Duodenal mucosa (tissue), 2 donors: Measurements from ENCODE around the gene SLC1A3.

Source experiments
- H3K27ac ChIP-seq: one replicate; pipeline ENCODE4 v1.7.0; 2013; ENCODE audit warnings: low read depth, low read length
- H3K27me3 ChIP-seq, 2 donors: one replicate each; pipeline ENCODE4 v1.7.0; 2013; ENCODE audit warnings: low read length in 2 of 2, control low read depth in 1 of 2; ENCODE audit not compliant: insufficient read depth in 2 of 2, control insufficient read depth in 1 of 2
- H3K36me3 ChIP-seq, 2 donors: one replicate each; pipeline ENCODE4 v1.7.0; 2013; ENCODE audit warnings: low read length in 2 of 2, control low read depth in 1 of 2; ENCODE audit not compliant: insufficient read depth in 2 of 2, control insufficient read depth in 1 of 2
- H3K4me1 ChIP-seq, 2 donors: one replicate each; pipeline ENCODE4 v1.7.0; 2013; ENCODE audit warnings: low read length in 2 of 2, control low read depth in 1 of 2; ENCODE audit not compliant: insufficient read depth in 2 of 2, control insufficient read depth in 1 of 2
- H3K4me3 ChIP-seq, 2 donors: one replicate each; pipeline ENCODE4 v1.7.0; 2013; ENCODE audit warnings: low read length in 2 of 2, low read depth in 1 of 2
- H3K9ac ChIP-seq, 2 donors: one replicate each; pipeline ENCODE4 v1.7.0; 2013; ENCODE audit warnings: low read length in 2 of 2, low read depth in 1 of 2
- H3K9me3 ChIP-seq, 2 donors: one replicate each; pipeline ENCODE4 v1.7.0; 2013; ENCODE audit warnings: low read length in 2 of 2, control low read depth in 1 of 2; ENCODE audit not compliant: control insufficient read depth in 1 of 2

Gene SLC1A3

GRCh38 chr5:36665628-36666027 lies 59.2 kb downstream of the SLC1A3 start:
- no peaks in the 10 kb centered on the region for H3K36me3 ChIP-seq

GRCh38 chr5:36666274-36666673 lies 59.9 kb downstream of the SLC1A3 start:
- Histone ChIP-seq H3K27me3 (no peaks in the 10 kb centered on the region), H3K9me3 (no peaks in the 10 kb centered on the region), H3K4me1 (no peaks in the 10 kb centered on the region), H3K36me3 (no peaks in the 10 kb centered on the region), H3K9ac (no peak overlapping the region), H3K4me3 (no peak overlapping the region), H3K27ac (no peak overlapping the region)

More at GRCh38 chr5:36665628-36666027, 59.2 kb downstream of the SLC1A3 start:
- Histone ChIP-seq H3K27me3 (no peaks in the 10 kb centered on the region), H3K9me3 (no peaks in the 10 kb centered on the region), H3K27ac (no peak overlapping the region), H3K4me1 (no peaks in the 10 kb centered on the region), H3K4me3 (no peak overlapping the region), H3K9ac (no peak overlapping the region)

- H3K27ac ChIP-seq: no peak overlapping the region
- H3K4me3 ChIP-seq: no peak overlapping the region
- H3K27me3 ChIP-seq: no peaks in the 10 kb centered on the region
- no peaks in the 10 kb centered on the region for H3K9me3 ChIP-seq
- no peak overlapping the region for H3K9ac ChIP-seq
- no peaks in the 10 kb centered on the region for H3K4me1 ChIP-seq
- no peaks in the 10 kb centered on the region for H3K36me3 ChIP-seq
Observed at GRCh38 chr5:36666986-36667385, 60.6 kb downstream of the SLC1A3 start.

- no peak overlapping the region for H3K9ac ChIP-seq
- H3K27ac ChIP-seq: no peak overlapping the region
- no peaks in the 10 kb centered on the region for H3K27me3 ChIP-seq
- no peaks in the 10 kb centered on the region for H3K36me3 ChIP-seq
- no peak overlapping the region for H3K4me3 ChIP-seq
- H3K9me3 ChIP-seq: no peaks in the 10 kb centered on the region
- no peaks in the 10 kb centered on the region for H3K4me1 ChIP-seq
Observed at GRCh38 chr5:36667824-36668223, 61.4 kb downstream of the SLC1A3 start.

- Histone ChIP-seq H3K9ac (no peak overlapping the region), H3K4me3 (no peak overlapping the region), H3K9me3 (no peaks in the 10 kb centered on the region), H3K27ac (no peak overlapping the region), H3K36me3 (no peaks in the 10 kb centered on the region), H3K4me1 (no peaks in the 10 kb centered on the region), H3K27me3 (no peaks in the 10 kb centered on the region)
Observed at GRCh38 chr5:36669015-36669651, 62.7 kb downstream of the SLC1A3 start.

GRCh38 chr5:36670548-36670947 lies 64.1 kb downstream of the SLC1A3 start:
- Histone ChIP-seq H3K27me3 (no peaks in the 10 kb centered on the region), H3K9ac (no peak overlapping the region), H3K4me3 (no peak overlapping the region), H3K36me3 (no peaks in the 10 kb centered on the region), H3K9me3 (no peaks in the 10 kb centered on the region), H3K4me1 (no peaks in the 10 kb centered on the region), H3K27ac (no peak overlapping the region)

- H3K27ac ChIP-seq: no peak overlapping the region
- no peaks in the 10 kb centered on the region for H3K36me3 ChIP-seq
- H3K4me1 ChIP-seq: no peaks in the 10 kb centered on the region
- H3K9ac ChIP-seq: no peak overlapping the region
- no peaks in the 10 kb centered on the region for H3K27me3 ChIP-seq
- H3K9me3 ChIP-seq: no peaks in the 10 kb centered on the region
- H3K4me3 ChIP-seq: no peak overlapping the region
Observed at GRCh38 chr5:36675282-36675681, 68.9 kb downstream of the SLC1A3 start.

- Histone ChIP-seq H3K27me3 (no peaks in the 10 kb centered on the region), H3K9ac (no peak overlapping the region), H3K4me3 (no peak overlapping the region), H3K36me3 (no peaks in the 10 kb centered on the region), H3K4me1 (no peaks in the 10 kb centered on the region), H3K9me3 (no peaks in the 10 kb centered on the region), H3K27ac (no peak overlapping the region)
Observed at GRCh38 chr5:36679221-36679989, 73.0 kb downstream of the SLC1A3 start.

- Histone ChIP-seq H3K27ac (no peak overlapping the region), H3K27me3 (no peaks in the 10 kb centered on the region), H3K36me3 (no peaks in the 10 kb centered on the region), H3K9ac (no peak overlapping the region), H3K4me3 (no peak overlapping the region), H3K4me1 (no peaks in the 10 kb centered on the region), H3K9me3 (no peaks in the 10 kb centered on the region)
Observed at GRCh38 chr5:36680066-36680465, 73.7 kb downstream of the SLC1A3 start.

- H3K27me3 ChIP-seq: peaks cover 0 to 2% of the 10 kb centered on the region in 2 donors
- H3K9me3 ChIP-seq: no peaks in the 10 kb centered on the region
- no peaks in the 10 kb centered on the region for H3K4me1 ChIP-seq
- no peak overlapping the region for H3K9ac ChIP-seq
- no peak overlapping the region for H3K27ac ChIP-seq
- no peaks in the 10 kb centered on the region for H3K36me3 ChIP-seq
- no peak overlapping the region for H3K4me3 ChIP-seq
Observed at GRCh38 chr5:36681711-36682110, 75.3 kb downstream of the SLC1A3 start.
